DMS153 treated with DMSO at 0.1 percent for 48 hours (cell line): Measurements from ENCODE around the gene E2F6.

Source experiments
- DNase-seq: peaks from one replicate; lab custom pipeline; 2025; ENCODE audit not compliant: unreplicated experiment; lab: John Stamatoyannopoulos, UW

E2F6 gene

DNA sequence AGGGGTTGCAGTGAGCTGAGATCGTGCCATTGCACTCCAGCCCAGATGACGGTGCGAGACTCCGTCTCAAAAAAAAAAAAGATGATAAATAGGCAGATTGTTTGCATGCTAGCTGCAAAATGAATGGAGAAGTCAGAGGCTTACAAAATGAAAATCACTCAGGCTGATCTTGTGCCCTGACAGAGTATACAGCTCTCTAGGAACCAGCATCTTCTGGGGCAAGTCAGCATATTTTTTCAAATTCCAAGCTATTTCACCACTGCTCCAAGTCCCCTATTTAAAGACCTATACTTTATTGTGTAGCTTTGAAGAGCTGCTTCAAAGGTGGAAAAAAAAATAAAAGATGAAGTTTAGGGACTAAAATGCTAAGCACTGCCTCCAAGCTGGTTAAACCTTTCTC lies 6.1 kb downstream of the E2F6 start:
- no peak for DNase-seq

GRCh38 chr2:11458753-11459152 lies 7.2 kb downstream of the E2F6 start:
- DNase-seq, result no peak

DNA sequence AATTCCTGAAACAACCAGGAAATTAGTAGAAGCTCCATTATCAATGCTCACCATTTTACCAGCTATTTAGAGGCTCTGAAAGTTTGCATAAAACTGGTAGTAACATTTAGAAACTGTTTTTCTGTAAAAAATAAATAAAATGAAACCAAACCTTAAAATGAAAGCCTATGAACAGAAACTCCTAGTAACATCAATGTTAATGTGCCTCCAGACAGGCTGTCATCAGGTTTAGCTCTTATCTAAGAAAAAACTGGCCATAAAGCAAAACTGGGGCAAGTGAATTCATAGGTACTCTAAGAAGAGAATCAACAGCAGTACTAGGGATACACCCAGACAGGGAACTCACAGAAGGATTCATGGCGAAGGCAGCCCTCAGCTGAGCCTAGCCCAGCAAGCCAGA lies 8.0 kb downstream of the E2F6 start:
- DNase-seq, result no peak

GRCh38 chr2:11456251-11456650 lies 9.7 kb downstream of the E2F6 start:
- DNase-seq, result no peak

GRCh38 chr2:11454824-11455223 lies 11.1 kb downstream of the E2F6 start:
- no peak for DNase-seq

GRCh38 chr2:11450791-11451190 lies 15.2 kb downstream of the E2F6 start:
- no peak for DNase-seq

DNA sequence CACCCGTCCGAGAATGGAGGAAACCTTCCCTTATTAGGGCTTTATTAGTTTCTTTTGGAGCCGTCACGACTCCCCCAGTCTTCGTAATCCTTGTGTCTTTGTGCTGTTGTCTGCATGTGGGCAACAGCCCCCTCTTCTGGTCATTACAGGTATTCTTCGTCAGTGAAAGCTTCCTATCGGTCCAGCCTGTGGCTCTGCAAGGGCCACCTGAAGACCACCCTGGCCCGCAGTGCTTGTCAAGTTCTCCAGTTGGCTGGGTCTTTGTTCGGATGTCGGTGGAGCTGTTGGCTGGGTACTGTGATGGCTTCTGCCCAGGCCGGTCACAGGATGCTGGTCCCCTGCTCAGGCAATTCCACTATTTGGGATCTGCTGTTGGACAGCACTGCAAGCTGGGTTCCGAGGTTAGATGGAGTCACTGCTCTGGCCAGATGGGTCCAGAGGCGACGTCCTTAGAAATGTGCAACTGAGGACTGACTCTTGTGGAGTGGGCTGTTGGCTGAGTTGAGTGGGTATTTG lies 19.2 kb downstream of the E2F6 start:
- DNase-seq, result no peak

GRCh38 chr2:11444737-11445136 lies 21.2 kb downstream of the E2F6 start:
- no peak for DNase-seq

DNA sequence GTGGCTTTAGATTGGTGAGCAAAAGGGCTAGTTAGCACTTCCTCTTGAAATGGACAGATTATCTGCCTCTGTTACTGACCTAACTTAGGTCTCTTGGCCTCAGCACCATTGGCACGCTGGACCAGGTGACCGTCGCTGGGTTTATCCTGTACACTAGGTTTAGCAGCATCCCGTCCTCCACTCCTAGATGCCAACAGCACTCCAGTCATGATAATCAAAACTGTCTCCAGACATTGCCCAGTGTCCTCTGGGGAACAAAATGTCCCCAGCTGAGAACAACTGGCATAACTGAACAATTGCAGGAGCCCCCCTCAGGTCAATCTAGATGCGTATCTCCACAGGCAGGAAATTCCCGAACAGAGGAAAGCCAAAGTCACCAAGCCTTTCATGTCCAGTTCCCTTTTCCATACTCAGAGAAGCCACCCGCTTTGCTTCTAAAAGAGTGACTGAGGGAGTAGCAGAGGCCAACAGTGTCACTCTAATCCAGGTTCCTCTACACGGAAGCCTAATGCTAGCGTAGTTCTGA lies 27.3 kb downstream of the E2F6 start:
- DNase-seq, result no peak

- DNase-seq, result no peak
Observed at GRCh38 chr2:11437602-11438001, 28.4 kb downstream of the E2F6 start.

DNA sequence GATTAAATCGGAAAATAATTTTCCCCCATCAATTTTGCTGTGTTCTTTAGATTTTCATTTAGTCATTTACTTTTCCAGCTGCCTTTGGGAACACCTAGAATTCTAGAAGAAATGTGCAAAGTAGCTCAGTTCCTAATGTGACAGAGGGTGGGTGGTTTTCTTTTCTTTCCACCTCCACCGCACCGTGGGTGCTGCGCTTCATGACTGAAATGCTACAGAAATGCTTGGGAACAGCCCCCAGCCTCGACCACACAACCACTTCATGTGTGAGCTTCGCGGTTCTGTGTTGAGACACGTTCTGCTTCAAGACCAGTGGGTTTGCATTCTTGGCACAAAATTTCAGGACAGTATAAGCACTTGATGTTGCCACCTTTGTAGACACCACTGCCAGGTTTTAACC lies 30.9 kb downstream of the E2F6 start:
- no peak for DNase-seq

- no peak for DNase-seq
Observed at GRCh38 chr2:11434443-11434842, 31.5 kb downstream of the E2F6 start.

GRCh38 chr2:11433822-11434221 lies 32.1 kb downstream of the E2F6 start:
- no peak for DNase-seq

GRCh38 chr2:11430729-11431128 lies 35.2 kb downstream of the E2F6 start:
- no peak for DNase-seq

DNA sequence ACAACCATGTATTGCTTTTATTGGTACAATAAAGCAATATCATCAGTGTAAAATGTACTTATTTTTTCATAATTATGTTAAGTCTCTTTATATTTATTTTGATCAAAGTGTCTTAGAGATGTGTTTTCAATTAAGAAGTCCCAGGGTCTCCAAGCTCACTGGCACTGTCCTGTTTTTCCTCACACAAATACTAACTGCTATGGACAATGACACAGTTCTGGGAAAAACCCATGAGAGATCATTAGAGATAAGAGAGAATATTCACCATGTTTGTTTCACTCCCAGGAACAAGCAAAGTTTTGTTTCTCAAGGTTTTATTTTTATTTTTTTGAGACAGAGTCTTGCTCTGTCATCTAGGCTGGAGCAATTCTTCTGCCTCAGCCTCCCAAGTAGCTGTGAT lies 38.7 kb downstream of the E2F6 start:
- no peak for DNase-seq

GRCh38 chr2:11422901-11423435 lies 43.0 kb downstream of the E2F6 start:
- DNase-seq, result no peak

DNA sequence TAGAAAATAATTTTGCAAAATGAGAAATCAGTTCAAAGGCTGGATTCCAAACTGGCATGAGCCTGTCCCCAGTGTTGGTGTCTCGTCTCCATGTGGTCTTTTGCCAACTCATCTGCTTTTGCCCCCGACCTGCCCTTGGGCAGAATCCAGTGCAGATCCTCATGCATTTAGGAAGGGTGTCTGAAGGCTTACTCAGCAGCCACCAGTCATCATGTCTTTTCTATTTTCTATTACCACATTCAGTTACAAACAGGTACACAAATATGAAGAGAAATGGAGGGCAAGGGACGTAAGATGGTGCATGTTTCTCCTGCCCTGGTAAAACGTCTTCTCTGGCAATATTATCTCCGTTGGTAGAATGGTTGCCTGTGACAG lies 43.5 kb downstream of the E2F6 start:
- DNase-seq, result no peak

DNA sequence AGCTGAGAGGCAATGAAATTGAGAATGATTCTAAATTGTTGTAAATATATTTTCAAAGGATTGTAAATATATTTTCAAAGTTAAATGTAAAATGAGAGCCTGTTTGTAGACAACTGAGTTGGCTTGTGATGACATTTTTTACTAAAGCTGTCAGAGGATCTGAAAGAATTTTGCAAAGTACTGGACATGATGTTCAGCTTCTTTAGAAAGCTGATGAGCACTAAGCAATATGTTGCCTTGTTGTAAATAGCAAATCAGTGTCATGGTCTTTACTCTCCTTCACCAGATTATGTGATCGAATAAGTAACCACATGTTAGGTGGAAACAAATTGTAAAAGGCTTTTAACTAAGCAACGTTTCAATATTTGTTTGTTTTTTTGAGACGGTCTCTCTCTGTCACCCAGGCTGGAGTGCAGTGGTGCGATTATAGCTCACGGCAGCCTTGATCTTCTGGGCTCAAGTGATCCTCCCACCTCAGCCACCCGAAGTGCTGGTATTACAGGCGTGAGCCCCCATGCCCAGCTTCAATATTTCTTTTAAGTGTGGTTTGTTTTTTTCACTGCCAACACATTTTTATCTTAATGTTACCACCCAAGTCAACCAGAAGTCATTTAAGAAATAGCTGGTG lies 44.0 kb downstream of the E2F6 start:
- no peak for DNase-seq

GRCh38 chr2:11420671-11421070 lies 45.3 kb downstream of the E2F6 start:
- no peak for DNase-seq

- no peak for DNase-seq
Observed at GRCh38 chr2:11420190-11420589, 45.8 kb downstream of the E2F6 start.

GRCh38 chr2:11419781-11420180 lies 46.2 kb downstream of the E2F6 start:
- no peak for DNase-seq

- DNase-seq, result no peak
Observed at GRCh38 chr2:11417946-11418585, 47.9 kb downstream of the E2F6 start.
